GM19328 (cell line): ENCODE results near the gene RAB31.

Experiments used
- ATAC-seq: cut with Tn5 transposase; IDR thresholded peaks from one replicate; pipeline ENCODE4 v1.9.1; 2021; ENCODE audit warnings: mild to moderate bottlenecking, moderate library complexity; ENCODE audit not compliant: unreplicated experiment

RAB31 gene

DNA sequence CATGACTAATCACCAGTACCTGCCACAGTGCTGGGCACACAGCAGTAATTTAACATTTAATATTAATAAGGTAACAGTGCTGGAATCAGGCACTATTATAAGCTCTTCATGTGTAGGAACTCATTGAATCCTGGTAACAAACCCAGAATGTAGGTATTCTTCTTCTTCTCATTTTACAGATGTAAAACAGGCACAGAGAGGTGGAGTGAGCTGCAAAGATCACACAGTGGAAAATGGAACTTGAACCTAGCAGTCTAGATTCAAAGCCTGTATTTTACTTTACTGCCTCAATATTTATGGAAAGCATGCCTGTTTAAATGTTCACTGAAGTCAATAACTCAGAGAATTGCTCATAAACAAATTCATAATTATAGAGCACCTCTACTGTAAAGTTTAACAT is 202.0 kb downstream of the RAB31 start:
- no peak for ATAC-seq

GRCh38 chr18:9910661-9911060 is 202.6 kb downstream of the RAB31 start:
- no peak for ATAC-seq

DNA sequence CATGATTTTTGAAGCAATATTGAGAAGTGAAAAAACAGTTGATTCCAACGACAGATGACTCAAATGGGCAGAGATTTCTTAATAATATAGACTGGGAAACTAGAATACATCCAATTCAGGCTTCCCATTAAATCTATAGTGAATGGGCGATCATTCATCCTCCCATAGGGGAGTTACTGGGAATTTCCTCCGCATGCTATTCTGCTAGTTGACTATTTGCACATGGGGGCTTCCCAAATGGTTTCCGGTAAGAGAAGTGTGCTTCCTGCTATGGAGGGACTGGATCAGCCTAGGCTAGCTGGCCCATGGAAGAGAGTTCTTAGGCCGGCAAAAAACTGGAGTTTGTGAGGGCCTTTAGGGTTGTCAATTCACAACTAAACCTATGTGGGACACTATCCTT is 203.1 kb downstream of the RAB31 start:
- no peak for ATAC-seq
